ENCODE results near the gene CALY.

- TF ChIP-seq CTCF (IDR thresholded peaks at IDR 0.05) (no peak), POLR2A (IDR thresholded peaks at IDR 0.05) (no peak)
These were observed 1.2 kb downstream of the CALY start for GRCh38 chr10:133335246-133336117.
